Endodermal cell (in vitro differentiated cells): ENCODE measurements around the gene TXNIP. TPM values are rescaled to one million over a fixed set of nuclear protein-coding genes. Genes with fewer than 3 reads are reported as not detected.

Experiments
- DNase-seq: peaks from one replicate; pipeline ENCODE4 v3.0.0-alpha.2; 2017
- H3K27ac ChIP-seq: 2 replicates; pipeline ENCODE4 v1.5.1; 2013; ENCODE audit warnings: mild to moderate bottlenecking, low read depth, low read length, moderate library complexity
- H3K27me3 ChIP-seq: 2 replicates; pipeline ENCODE4 v1.6.1; 2013; ENCODE audit warnings: mild to moderate bottlenecking, low read length, moderate library complexity; ENCODE audit not compliant: insufficient read depth, control insufficient read depth, poor library complexity, severe bottlenecking
- H3K36me3 ChIP-seq: 2 replicates; pipeline ENCODE4 v1.7.0; 2013; ENCODE audit warnings: mild to moderate bottlenecking, low read length, moderate library complexity; ENCODE audit not compliant: control insufficient read depth, insufficient read depth
- H3K4me1 ChIP-seq: one replicate; pipeline ENCODE4 v1.7.0; 2013; ENCODE audit warnings: low read length; ENCODE audit not compliant: control insufficient read depth, insufficient read depth
- H3K4me3 ChIP-seq: 2 replicates; pipeline ENCODE4 v1.5.1; 2013; ENCODE audit warnings: mild to moderate bottlenecking, low read length, moderate library complexity
- H3K9ac ChIP-seq: 2 replicates; pipeline ENCODE4 v1.6.1; 2013; ENCODE audit warnings: mild to moderate bottlenecking, low read length, moderate library complexity; ENCODE audit not compliant: poor library complexity, severe bottlenecking; ENCODE audit errors: extremely low read depth
- H3K9me3 ChIP-seq: 2 replicates; pipeline ENCODE4 v1.6.1; 2013; ENCODE audit warnings: mild to moderate bottlenecking, low read length, moderate library complexity; ENCODE audit not compliant: control insufficient read depth
- H3K27ac Mint-ChIP-seq: 2 replicates; pipeline ENCODE4 v1.8.0; 2020; ENCODE audit warnings: mixed read lengths
- H3K27me3 Mint-ChIP-seq: 2 replicates; pipeline ENCODE4 v1.8.0; 2021; ENCODE audit warnings: mild to moderate bottlenecking, mixed read lengths; ENCODE audit not compliant: insufficient read depth
- H3K36me3 Mint-ChIP-seq: 2 replicates; pipeline ENCODE4 v1.8.0; 2020; ENCODE audit warnings: low read depth, mixed read lengths
- H3K4me1 Mint-ChIP-seq: 2 replicates; pipeline ENCODE4 v1.8.0; 2020; ENCODE audit warnings: mixed read lengths
- H3K4me3 Mint-ChIP-seq: 2 replicates; pipeline ENCODE4 v1.8.0; 2020; ENCODE audit warnings: mild to moderate bottlenecking, moderate library complexity, mixed read lengths
- H3K9me3 Mint-ChIP-seq: 2 replicates; pipeline ENCODE4 v1.8.0; 2020; ENCODE audit warnings: mild to moderate bottlenecking, mixed read lengths
- WGBS, 2 experiments: methylation state at CpG; one replicate each; pipeline versions ENCODE4 v1.1.5 to v1.1.7; 2013; ENCODE audit warnings: missing lambda C conversion rate in 2 of 2, mixed read lengths in 1 of 2; ENCODE audit not compliant: insufficient coverage in 1 of 2, insufficient read length in 1 of 2; 5-methylcytosine and 5-hydroxymethylcytosine counted together
- total RNA-seq, 2 donors: library from RNA; stranded (reverse); fragmentation: NEBNext Ultra II Directional in 1 of 2; extraction: Animal tissue kit (Norgen Biotek cat#: 25700) in 1 of 2; gene quantifications; 2 replicates in 1 of 2; 3 replicates in 1 of 2; pipeline ENCODE4 v1.2.1, GENCODE V29; 2021
- TF ChIP-seq, protein P1 (sequence below): fragments of 200-600 bp; sonication (generic); conservative IDR thresholded peaks from 2 replicates; pipeline ENCODE4 v1.5.0; 2021; ENCODE audit warnings: antibody characterized with exemption, mild to moderate bottlenecking

The TXNIP gene
- total RNA-seq, 2 donors from 2014 or later = 9.9 to 12.2 TPM

DNA sequence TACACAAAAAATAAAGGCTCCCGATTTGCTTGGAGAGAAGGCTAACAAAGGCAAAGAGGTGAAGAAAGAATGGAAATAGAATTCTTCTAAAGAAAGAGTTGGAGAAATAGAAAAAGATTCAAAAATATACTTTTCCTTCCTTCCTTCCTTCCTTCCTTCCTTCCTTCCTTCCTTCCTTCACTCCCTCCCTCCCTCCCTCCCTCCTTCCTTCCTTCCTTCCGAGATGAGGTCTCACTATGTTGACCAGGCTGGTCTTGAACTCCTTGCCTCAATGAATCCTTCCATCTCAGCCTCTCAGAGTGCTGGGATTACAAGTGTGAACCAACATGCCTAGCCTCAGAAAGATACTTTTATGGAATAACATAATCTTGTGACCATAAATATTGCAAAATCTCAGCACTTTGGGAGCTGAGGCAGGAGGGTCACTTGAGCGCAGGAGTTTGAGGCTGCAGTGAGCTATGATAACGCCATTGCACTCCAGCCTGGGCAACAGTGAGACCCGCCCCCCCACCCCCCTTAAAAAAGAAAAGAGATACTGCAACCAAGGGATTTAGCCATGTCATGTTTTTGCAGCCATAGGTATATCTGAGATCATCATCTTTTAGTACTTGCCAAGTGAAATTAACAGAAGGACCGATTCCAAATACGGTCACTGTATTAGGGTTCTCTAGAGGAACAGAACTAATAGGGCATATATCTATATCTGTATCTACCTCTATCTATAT is 26.2 kb upstream of the TXNIP start:
- H3K4me3 Mint-ChIP-seq = no peak overlapping the region
- no peaks in the 10 kb centered on the region for H3K9me3 Mint-ChIP-seq
- H3K4me1 Mint-ChIP-seq = peaks cover 16% of the 10 kb centered on the region
- H3K9me3 ChIP-seq = no peaks in the 10 kb centered on the region
- H3K27me3 ChIP-seq = peaks cover 46% of the 10 kb centered on the region
- no peak overlapping the region for H3K27ac Mint-ChIP-seq
- no peaks in the 10 kb centered on the region for H3K4me1 ChIP-seq
- H3K4me3 ChIP-seq = no peak overlapping the region
- DNase-seq = no peak
- peaks cover 57% of the 10 kb centered on the region for H3K27me3 Mint-ChIP-seq
- 84 to 100% methylated on average over 3 to 6 of the region's 7 CpGs for WGBS, 2 experiments
- no peaks in the 10 kb centered on the region for H3K36me3 Mint-ChIP-seq
- TF ChIP-seq, protein P1, sequence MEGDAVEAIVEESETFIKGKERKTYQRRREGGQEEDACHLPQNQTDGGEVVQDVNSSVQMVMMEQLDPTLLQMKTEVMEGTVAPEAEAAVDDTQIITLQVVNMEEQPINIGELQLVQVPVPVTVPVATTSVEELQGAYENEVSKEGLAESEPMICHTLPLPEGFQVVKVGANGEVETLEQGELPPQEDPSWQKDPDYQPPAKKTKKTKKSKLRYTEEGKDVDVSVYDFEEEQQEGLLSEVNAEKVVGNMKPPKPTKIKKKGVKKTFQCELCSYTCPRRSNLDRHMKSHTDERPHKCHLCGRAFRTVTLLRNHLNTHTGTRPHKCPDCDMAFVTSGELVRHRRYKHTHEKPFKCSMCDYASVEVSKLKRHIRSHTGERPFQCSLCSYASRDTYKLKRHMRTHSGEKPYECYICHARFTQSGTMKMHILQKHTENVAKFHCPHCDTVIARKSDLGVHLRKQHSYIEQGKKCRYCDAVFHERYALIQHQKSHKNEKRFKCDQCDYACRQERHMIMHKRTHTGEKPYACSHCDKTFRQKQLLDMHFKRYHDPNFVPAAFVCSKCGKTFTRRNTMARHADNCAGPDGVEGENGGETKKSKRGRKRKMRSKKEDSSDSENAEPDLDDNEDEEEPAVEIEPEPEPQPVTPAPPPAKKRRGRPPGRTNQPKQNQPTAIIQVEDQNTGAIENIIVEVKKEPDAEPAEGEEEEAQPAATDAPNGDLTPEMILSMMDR = no peak
- no peak overlapping the region for H3K9ac ChIP-seq
- no peak overlapping the region for H3K27ac ChIP-seq
- H3K36me3 ChIP-seq = no peaks in the 10 kb centered on the region

DNA sequence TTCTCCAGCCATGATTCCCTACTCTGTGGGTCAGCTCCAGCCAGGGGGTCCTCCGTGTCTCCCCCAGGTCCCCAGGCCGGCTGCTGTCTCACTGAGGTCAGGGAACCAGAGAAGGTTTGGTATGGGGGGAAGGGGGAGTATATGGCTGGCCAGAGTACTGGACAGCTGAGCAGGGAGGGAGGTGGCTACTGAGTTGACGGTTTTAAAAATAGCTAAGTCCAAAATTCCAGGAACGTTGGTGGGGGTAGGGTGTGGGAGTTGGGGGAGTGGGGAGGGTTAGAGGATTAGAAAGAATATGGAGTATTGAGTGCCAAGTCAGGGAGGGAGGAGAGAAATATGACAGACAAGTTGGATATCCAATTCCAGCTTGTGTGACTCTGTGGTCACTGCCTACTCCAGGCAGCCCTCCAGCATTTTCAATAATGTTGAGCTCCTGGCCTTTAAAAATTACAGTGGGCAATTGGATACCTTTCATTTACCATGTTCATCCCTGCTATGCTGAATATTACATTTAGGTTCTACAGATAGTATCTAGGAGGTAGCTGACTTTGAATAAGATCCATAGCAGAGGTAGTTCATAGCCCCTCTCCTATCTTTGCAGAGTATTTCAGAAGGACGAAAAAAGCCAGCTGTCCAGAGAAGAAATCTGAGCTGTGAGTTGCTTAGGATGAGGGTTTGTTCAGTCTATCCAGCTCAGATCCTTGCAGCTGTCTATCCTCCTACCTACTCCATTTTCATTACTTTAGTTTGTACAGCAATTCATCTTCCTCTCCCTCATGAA is 25.4 kb upstream of the TXNIP start, which contains the start of gene HJV:
Gene HJV (minus strand): TSS at position 114 of the 781 bp plus-strand sequence. CDS start 1,504 bp downstream, outside the sequence.
- TF ChIP-seq, protein P1 = no peak

GRCh38 chr1:146021050-146021445 is 24.7 kb upstream of the TXNIP start:
- Histone ChIP-seq H3K4me3 (no peak overlapping the region), H3K27ac (no peak overlapping the region), H3K9ac (no peak overlapping the region), H3K4me1 (no peaks in the 10 kb centered on the region), H3K9me3 (no peaks in the 10 kb centered on the region), H3K36me3 (no peaks in the 10 kb centered on the region), H3K27me3 (peaks cover 57% of the 10 kb centered on the region)
- H3K9me3 Mint-ChIP-seq = no peaks in the 10 kb centered on the region
- no peak overlapping the region for H3K27ac Mint-ChIP-seq
- no peak for DNase-seq
- peaks cover 65% of the 10 kb centered on the region for H3K27me3 Mint-ChIP-seq
- TF ChIP-seq, protein P1 = no peak
- H3K4me3 Mint-ChIP-seq = no peak overlapping the region
- WGBS, 2 experiments = 83 to 88% methylated on average over 1 of the region's 1 CpG
- no peaks in the 10 kb centered on the region for H3K36me3 Mint-ChIP-seq
- H3K4me1 Mint-ChIP-seq = peaks cover 16% of the 10 kb centered on the region

More for the DNA sequence above, 25.4 kb upstream of the TXNIP start, which contains the start of gene HJV:
- Mint-ChIP-seq H3K4me3 (no peak within 1 kb of the TSS), H3K27me3 (peaks cover 64% of the 10 kb centered on the region), H3K4me1 (peaks cover 16% of the 10 kb centered on the region), H3K27ac (no peak within 1 kb of the TSS), H3K9me3 (no peaks in the 10 kb centered on the region), H3K36me3 (no peaks in the 10 kb centered on the region)
- no peak for DNase-seq
- H3K36me3 ChIP-seq = no peaks in the 10 kb centered on the region
- no peaks in the 10 kb centered on the region for H3K4me1 ChIP-seq
- H3K27me3 ChIP-seq = peaks cover 54% of the 10 kb centered on the region
- no peaks in the 10 kb centered on the region for H3K9me3 ChIP-seq
- 87 to 93% methylated on average over 3 to 5 of the region's 5 CpGs for WGBS, 2 experiments
- no peak within 1 kb of the TSS for H3K9ac ChIP-seq
- H3K27ac ChIP-seq = no peak within 1 kb of the TSS
- no peak within 1 kb of the TSS for H3K4me3 ChIP-seq
